Breast epithelium (tissue), 3 donors: Measurements from ENCODE around the gene HABP2.

ENCODE experiments used
- CTCF ChIP-seq, 3 donors: fragments of 450-650 bp; IDR thresholded peaks; one replicate each; pipeline ENCODE4 v1.5.1; 2016 to 2017; ENCODE audit warnings: antibody characterized with exemption in 3 of 3, mild to moderate bottlenecking in 3 of 3, moderate library complexity in 3 of 3
- POLR2A ChIP-seq: fragments of 450-650 bp; IDR thresholded peaks from one replicate; pipeline ENCODE4 v1.6.1; 2016; ENCODE audit warnings: antibody characterized with exemption, mild to moderate bottlenecking, moderate library complexity
- POLR2AphosphoS5 ChIP-seq, 3 donors: sonication (generic); formaldehyde crosslinking; IDR thresholded peaks; one replicate each; pipeline ENCODE4 v1.6.1; 2017; ENCODE audit warnings: antibody characterized with exemption in 3 of 3

- TF ChIP-seq POLR2A (no peak), CTCF (IDR thresholded peaks at IDR 0.05) (no peak), POLR2AphosphoS5 (IDR thresholded peaks at IDR 0.05) (no peak)
Measured at GRCh38 chr10:113609704-113610108, 56.9 kb downstream of the HABP2 start.
